Renal cortical epithelial cell (primary cell): ENCODE data around the gene POM121. TPM values are rescaled to one million over a fixed set of nuclear protein-coding genes. Genes with fewer than 3 reads are reported as not detected.
"Not testable (repeated sequence)": the region's sequence is repeated elsewhere in the genome, so short reads cannot be mapped to it uniquely, and the experiment has no call there.

Source experiments
- DNase-seq: peaks from one replicate; pipeline ENCODE4 v3.0.0-alpha.2; 2011; ENCODE audit warnings: low read depth
- total RNA-seq: library from RNA; depleted of rRNA; stranded (reverse); fragments of >200 nt; gene quantifications from 2 replicates; pipeline ENCODE4 v1.2.3, GENCODE V29; 2014

Gene POM121
- 3.5 and 12.7 TPM in 2 replicates for total RNA-seq

- peak; percentile 54 for DNase-seq
These were observed at the start of gene POM121 for GRCh38 chr7:72924733-72925545. Gene POM121 (plus strand): TSS chr7:72925095. CDS start chr7:72925122, 27 bp downstream.

GRCh38 chr7:72879079-72879736 is 45.7 kb upstream of the POM121 start:
- DNase-seq = peak; percentile 78

DNA sequence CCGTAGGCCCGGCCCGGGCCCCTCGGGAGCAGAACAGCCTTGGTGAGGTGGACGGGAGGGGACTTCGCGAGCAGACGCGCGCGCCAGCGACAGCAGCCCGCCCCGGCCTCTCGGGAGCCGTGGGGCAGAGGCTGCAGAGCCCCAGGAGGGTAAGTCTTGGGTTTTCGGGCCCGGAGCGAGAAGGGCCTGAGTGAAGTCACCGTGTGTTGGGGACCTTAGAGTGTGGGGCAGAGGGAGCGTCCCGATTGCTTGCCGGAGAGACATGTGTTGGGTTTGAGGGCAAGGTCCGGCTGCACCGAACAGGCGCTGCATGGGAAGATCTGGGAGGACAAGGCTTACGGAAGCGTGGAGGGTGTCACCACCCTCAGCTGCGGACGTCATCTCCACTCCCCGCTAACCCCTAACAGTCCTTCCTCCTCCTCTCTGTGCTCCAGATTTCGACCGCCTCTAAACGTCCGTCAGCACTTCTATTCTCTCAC is 45.1 kb upstream of the POM121 start:
- peak; percentile 33 for DNase-seq

- not testable (repeated sequence) for DNase-seq
These were observed 33.1 kb upstream of the POM121 start for GRCh38 chr7:72891750-72892149.

DNA sequence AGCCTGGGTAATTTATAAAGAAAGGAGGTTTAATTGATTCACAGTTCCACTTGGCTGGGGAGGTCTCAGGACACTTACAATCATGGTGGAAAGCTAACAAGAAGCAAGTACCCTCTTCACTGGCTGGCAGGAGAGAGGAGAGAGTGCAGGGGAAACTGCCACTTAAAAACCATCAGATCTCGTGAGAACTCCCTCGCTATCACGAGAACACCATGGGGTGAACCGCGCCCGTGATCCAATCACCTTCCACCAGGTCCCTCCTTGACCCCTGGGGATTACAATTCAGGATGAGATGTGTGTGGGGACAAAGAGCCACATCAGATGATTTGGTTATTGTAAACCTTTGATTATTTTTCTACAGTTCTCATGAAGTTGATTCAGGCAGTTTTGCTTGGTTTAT is 20.2 kb upstream of the POM121 start:
- DNase-seq = not testable (repeated sequence)

DNA sequence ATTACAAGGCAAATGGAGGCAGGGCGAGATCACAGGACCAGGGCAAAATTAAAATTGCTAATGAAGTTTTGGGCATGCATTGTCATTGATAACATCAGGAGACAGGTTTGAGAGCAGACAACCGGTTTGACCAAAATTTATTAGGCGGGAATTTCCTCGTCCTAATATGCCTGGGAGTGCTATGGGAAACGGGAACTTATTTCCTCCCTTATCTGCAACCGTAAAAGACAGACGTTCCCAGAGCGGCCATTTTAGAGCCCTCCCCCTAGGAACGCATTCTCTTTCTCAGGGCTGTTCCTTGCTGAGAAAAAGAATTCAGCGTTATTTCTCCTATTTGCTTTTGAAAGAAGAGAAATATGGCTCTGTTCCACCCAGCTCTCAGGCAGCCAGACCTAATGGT is 16.5 kb upstream of the POM121 start:
- DNase-seq = not testable (repeated sequence)

- not testable (repeated sequence) for DNase-seq
These were observed 13.5 kb upstream of the POM121 start for GRCh38 chr7:72911395-72911794.

GRCh38 chr7:72913750-72914149 is 11.1 kb upstream of the POM121 start:
- DNase-seq = not testable (repeated sequence)

DNA sequence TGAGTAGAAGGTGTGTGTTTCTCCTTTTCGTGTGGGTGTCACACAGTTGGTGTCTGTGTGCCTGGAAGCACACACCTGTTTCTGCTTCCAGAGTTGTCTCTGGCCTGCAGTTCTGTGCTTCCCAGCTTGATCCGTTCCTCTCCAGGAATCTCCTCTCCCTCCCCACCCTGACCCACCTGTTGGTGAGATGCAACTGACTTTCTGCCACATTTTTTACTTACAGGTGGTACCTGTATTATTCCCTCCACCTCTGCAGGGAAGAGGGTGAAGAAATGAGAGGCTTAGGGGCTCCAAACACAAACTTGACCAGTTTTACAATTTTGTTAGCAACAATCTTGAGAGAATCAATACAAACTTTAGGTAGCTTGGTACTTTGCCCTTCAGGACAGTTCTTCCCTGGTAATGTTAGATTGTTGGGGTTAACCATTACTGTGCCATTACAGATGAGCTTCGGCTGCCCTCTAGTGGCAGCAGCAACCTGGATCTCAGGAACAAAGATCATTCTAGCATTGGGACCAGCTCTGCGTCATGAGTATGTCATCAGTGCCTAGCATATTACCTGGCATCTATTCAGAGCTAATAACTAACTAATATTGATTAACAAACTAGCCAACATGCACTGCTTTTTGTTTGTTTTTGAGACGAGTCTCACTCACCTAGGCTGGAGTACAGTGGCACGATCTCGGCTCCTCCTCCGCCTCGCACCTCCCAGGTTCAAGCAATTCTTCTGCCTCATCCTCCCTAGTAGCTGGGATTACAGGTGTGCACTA is 10.0 kb upstream of the POM121 start:
- DNase-seq = peak; percentile 52

- no peak for DNase-seq
These were observed 5.6 kb upstream of the POM121 start for GRCh38 chr7:72919256-72919775.

DNA sequence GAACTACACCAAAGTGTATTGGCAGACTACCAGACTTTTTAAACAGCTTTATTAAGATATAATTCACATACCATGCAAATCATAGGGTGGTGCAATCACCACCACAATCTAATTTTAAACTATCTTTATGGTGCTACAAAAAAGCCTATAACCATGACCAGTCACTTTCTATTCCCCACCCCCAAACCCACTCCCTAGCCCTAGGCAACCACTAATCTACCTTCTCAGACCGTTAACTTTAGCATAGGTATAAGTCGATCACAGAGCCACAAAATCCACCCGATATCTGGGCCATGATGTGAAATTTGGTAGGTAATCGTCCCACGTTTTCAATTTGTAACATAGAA is 536 bp upstream of the POM121 start:
- DNase-seq = no peak

DNA sequence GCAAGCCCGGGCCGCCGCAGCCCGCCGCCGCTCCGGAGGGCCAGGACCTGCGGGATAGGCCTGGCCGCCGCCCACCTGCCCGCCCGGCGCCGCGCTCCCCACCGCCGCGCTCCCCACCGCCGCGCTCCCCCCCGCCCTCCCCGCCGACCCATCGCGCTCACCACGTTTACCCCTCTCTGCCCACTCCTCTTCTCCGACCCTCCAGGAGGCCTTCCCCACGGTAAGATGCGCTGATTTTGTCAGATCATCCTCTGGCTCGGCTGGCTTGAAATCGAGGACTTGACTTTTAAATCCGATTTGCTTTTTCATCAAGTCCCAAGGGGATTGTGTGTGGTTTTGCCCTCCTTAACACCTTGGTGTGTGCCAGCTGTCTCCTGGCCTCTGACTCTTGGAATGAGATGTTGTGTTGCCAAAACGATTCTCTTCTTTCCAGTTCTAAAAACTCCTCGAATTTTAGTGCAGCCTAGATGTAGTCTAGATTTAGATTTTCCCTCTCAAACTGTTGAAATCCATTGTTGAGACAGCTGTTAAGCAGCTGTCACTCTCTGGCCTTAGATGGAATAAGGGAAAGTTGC is 738 bp downstream of the POM121 start:
- DNase-seq = no peak

- DNase-seq = not testable (repeated sequence)
These were observed 2.9 kb downstream of the POM121 start for GRCh38 chr7:72927791-72928190.

DNA sequence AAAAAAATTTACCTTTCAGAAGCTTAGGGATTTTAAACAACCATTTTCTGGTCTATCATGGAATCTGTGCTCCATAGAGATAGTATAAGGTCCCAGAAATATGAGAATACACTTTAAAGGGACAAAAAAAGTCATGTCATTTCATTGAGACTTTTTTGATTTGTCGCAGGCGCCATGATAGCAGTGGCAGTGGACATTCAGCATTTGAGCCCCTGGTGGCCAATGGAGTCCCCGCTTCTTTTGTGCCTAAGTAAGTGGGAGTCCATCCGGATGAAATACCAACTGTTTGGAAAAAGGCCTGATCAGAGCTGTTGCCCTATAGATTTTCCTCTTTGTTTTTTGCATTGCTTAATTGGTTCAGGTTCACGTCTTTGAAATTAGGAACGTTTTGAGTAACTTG is 3.3 kb downstream of the POM121 start:
- not testable (repeated sequence) for DNase-seq

DNA sequence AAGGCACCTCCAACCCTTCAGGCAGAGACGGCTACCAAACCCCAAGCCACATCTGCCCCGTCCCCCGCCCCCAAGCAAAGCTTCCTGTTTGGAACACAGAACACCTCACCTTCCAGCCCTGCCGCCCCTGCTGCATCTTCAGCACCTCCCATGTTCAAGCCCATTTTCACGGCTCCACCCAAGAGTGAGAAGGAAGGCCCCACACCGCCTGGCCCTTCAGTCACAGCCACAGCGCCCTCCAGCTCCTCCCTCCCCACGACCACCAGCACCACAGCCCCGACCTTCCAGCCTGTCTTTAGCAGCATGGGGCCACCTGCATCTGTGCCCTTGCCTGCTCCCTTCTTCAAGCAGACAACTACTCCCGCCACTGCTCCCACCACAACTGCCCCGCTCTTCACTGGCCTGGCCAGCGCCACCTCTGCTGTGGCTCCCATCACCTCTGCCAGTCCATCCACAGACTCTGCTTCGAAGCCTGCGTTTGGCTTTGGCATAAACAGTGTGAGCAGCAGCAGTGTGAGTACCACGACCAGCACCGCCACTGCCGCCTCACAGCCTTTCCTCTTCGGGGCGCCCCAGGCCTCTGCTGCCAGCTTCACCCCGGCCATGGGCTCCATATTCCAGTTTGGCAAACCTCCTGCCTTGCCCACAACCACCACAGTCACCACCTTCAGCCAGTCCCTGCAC is 17.3 kb downstream of the POM121 start:
- DNase-seq = not testable (repeated sequence)

DNA sequence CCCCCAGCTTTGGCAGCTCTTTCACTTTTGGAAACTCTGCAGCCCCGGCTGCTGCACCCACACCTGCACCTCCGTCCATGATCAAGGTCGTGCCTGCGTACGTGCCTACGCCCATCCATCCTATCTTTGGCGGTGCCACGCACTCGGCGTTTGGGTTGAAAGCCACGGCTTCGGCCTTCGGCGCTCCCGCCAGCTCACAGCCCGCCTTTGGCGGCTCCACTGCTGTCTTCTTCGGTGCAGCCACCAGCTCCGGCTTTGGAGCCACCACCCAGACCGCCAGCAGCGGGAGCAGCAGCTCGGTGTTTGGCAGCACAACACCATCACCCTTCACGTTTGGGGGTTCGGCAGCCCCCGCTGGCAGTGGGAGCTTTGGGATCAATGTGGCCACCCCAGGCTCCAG is 18.1 kb downstream of the POM121 start:
- not testable (repeated sequence) for DNase-seq

- not testable (repeated sequence) for DNase-seq
These were observed 20.0 kb downstream of the POM121 start for GRCh38 chr7:72944937-72945336.

DNA sequence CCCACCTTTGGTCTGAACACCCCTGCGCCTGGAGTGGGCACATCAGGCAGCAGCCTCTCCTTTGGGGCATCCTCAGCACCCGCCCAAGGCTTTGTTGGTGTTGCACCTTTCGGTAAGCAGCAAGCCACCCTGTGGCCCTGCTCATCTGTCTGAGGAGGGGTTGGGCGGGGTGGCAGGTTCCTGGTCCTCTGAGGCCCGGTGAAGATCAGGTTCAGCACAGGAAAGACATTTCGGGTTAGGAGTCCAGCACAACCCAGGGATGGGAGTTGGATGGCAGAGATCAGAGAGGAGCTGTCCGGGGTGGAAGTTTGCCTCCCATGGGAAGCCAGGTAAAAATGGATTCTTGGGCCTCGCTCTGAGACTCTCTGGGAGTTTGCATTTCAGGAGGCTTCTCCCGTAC is 20.7 kb downstream of the POM121 start:
- not testable (repeated sequence) for DNase-seq

DNA sequence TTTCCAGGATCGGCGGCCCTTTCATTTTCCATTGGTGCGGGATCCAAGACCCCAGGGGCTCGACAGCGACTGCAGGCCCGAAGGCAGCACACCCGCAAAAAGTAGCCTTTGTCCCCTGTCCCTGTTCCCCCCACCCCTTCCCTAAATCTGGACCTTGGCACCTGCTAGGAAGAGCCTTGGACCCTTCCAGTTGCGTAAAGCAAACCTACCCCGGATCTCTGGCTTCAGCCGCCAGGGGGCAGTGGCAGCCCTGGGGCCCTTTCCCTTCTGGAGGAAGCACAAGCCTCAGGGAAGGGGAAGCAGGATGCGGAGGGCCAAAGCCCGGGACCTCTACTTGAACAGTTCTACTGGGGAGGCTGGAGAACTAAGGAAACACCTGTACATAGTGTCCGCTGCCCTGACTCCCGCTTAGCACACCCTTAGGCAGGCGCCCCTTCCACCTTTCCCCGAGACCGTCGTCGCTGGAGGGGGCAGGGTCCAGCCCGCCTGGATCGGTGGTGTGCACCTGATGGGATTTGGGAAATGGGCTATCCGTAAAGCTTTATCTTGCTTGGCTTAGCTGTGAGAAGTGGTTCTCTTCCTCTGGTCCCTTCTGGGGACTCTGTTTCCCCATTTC is 21.3 kb downstream of the POM121 start:
- DNase-seq = not testable (repeated sequence)

DNA sequence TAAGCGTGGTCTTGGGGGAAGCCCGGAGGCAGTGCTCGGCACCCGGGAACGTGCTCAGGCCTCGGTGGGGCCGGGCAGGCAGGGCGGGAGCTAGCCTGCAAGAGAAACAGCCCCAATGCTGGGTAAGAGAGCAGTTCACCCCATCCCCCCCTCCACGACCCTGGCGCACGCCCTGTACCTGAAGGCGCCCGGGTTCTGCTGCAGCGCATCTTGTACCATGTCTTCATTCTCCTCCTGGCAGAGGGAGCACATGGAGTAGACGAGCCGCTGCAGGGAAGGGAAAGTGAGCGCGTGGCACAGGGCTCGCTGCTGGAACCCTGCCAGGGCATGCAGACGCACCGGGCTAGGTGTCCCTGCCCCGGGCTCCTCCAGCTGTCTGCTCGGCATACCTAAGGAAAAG is 23.8 kb downstream of the POM121 start:
- DNase-seq = not testable (repeated sequence)

DNA sequence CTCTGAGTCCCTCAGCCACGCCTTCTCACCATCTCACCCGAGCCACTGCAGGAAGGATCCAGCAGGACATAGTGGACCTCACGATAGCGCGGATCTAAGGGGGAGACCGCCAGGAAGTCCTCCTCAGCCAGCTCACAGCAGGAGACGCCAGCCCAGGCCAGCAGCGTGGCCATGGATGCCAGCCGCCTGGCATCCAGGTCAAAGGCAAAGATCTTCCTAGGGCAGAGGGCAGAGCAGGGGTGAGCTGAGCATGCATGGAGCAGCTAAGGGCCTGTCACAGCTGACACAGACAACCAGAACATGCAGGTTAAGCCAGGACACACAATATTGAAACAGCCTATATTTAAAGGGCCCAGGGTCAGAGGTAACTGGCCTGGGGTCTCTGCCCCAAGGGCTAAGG is 24.4 kb downstream of the POM121 start:
- DNase-seq = not testable (repeated sequence)
